Activated T-helper 1 cell treated with anti-CD3 and anti-CD28 coated beads, Interleukin-2, amount 50 U/mL, for 16 hours (primary cell): Measurements from ENCODE around the gene WIZ.
"Not testable (repeated sequence)": the region's sequence is repeated elsewhere in the genome, so short reads cannot be mapped to it uniquely, and the experiment has no call there.

Experiments used
- DNase-seq, 2 donors: peaks; one replicate each; pipeline ENCODE4 v3.0.0-alpha.2; 2020; ENCODE audit warnings: low read depth in 1 of 2, low spot score in 1 of 2

Gene WIZ

GRCh38 chr19:15411351-15411750, 38.4 kb downstream of the WIZ start:
- DNase-seq: not testable (repeated sequence)

GRCh38 chr19:15404780-15405211, 45.0 kb downstream of the WIZ start:
- no peak for DNase-seq

GRCh38 chr19:15404097-15404779, 45.5 kb downstream of the WIZ start:
- DNase-seq: no peak

- no peak for DNase-seq
These were observed 46.6 kb downstream of the WIZ start for GRCh38 chr19:15403151-15403531.

GRCh38 chr19:15402411-15403150, 47.2 kb downstream of the WIZ start:
- no peak for DNase-seq

GRCh38 chr19:15401397-15401710, 48.4 kb downstream of the WIZ start:
- no peak for DNase-seq

GRCh38 chr19:15400521-15401396, 49.0 kb downstream of the WIZ start:
- no peak for DNase-seq

- DNase-seq: no peak
These were observed 50.1 kb downstream of the WIZ start for GRCh38 chr19:15399635-15400034.

- DNase-seq: no peak
These were observed 50.6 kb downstream of the WIZ start for GRCh38 chr19:15399234-15399515.

- DNase-seq: no peak
These were observed 51.1 kb downstream of the WIZ start for GRCh38 chr19:15398501-15399233.

GRCh38 chr19:15397782-15398181, 52.0 kb downstream of the WIZ start:
- DNase-seq: no peak

- no peak for DNase-seq
These were observed 52.5 kb downstream of the WIZ start for GRCh38 chr19:15397236-15397635.

- DNase-seq: no peak
These were observed 53.3 kb downstream of the WIZ start for GRCh38 chr19:15396436-15396835.

- DNase-seq: not testable (repeated sequence)
These were observed 54.5 kb downstream of the WIZ start for GRCh38 chr19:15395251-15395650.

- DNase-seq: no peak
These were observed 55.3 kb downstream of the WIZ start for GRCh38 chr19:15394426-15394825.

GRCh38 chr19:15393963-15394362, 55.8 kb downstream of the WIZ start:
- DNase-seq: no peak

- DNase-seq: no peak
These were observed 58.9 kb downstream of the WIZ start for GRCh38 chr19:15390814-15391213.

- DNase-seq: no peak
These were observed 67.9 kb downstream of the WIZ start for GRCh38 chr19:15381864-15382263.

- no peak for DNase-seq
These were observed 68.3 kb downstream of the WIZ start for GRCh38 chr19:15381429-15381828.

- no peak for DNase-seq
These were observed 69.6 kb downstream of the WIZ start for GRCh38 chr19:15379999-15380647.
